ENCODE data around the gene CACFD1.

CACFD1 gene

DNA sequence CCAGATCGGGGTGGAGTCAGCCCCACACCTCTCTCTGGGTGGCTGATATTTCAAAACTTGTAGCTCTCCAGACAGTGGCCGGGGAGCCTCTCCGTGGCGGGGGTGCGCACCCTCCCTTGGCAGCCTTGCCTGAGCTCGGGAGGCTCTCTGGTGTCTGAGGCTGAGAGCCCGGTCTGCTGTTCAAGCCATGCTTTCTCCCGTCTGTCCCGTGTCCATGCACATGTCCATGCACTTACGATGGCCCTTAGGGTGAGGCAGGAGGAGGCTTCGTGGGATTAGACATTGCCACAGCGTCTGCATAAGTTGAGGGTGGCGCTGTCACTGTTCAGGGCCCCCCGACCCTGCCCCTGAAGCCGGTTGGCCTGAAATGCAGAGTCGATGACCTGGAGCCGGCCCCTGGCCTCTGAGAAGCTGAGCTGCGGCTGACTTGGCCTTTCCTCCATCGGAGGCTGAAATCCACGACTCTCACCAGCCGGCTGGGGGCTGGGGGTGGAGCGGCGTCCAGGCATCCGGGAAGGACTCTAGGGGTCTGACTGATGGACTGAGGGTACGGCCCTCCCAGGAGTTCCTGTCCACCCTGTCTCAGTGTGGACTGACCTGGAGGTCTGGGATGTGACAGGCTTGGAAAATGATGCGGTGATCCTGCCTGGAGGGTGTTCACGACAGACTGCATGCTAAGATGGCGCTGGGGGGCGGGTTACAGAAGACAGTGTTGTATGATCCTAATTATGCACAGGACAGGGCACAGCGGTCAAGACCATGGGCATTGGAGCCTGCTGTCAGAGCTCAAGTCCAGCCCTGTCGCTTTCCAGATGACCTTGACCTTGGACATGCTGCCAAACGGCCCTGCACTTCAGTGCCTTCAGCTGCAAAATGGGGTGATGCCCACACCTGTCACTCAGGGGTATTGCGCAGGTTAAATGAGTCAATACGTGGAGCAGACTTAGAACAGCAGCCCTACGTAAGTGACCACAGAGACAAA lies 37.4 kb downstream of the CACFD1 start:
- in situ Hi-C loops (cut with MboI; ENCODE audit: low sequenced_read_pairs): no loop called here

GRCh38 chr9:133499132-133499891 lies 39.5 kb downstream of the CACFD1 start:
- in situ Hi-C loops (cut with MboI; ENCODE audit: low sequenced_read_pairs): no loop called here

DNA sequence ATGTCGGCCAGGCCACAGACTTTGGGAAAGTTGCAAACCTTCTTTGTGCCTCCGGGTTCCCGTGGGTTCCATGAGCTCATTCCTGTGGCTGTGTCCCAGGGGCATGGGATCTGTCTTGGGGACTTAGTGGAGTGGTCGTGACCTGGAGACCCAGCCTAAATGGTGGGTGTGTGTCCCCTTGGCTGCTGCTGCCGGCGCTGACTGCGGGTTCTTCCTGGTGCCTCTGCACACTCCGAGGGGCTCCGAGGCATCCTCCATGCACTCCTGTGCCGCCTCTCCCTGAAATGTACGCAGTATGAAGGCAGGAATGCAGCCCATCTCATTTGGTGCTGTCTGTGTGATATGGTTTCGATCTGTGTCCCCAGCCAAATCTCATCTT lies 40.1 kb downstream of the CACFD1 start:
- in situ Hi-C loops (cut with MboI; ENCODE audit: low sequenced_read_pairs): no loop called here

- in situ Hi-C loops (cut with MboI; ENCODE audit: low sequenced_read_pairs): no loop called here
Measured at GRCh38 chr9:133502112-133502511, 42.3 kb downstream of the CACFD1 start.

DNA sequence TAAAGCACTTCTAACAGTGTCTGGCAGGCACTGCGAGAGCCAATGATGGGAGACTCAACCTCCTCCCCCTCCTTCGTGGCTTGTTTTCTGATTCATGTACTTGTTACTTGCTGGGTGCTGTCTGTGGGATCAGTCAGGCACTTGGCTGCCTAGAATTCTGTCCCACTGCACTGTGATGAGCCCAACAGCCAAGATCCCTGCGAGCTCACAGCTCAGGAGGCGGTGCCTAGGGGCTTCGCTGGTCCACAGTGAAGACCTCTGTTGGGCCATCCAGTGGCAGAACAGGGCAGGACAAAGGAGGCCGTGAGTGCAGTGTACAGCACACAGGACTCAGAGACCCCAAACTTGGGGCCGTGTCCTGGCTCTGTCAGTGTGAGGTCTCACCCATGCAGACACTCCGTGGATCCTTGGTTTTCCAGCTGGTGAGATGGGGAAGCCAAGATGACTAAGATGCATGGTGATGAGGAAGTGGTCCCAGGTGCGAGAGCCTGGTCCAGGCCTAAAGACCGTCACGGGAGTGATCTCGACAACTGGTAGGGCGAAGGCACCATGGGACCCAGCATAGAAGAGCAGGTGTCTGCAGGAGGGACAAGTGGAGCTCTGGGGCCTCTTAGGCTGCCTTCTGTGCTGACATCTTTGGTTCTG lies 45.5 kb downstream of the CACFD1 start:
- in situ Hi-C loops (cut with MboI; ENCODE audit: low sequenced_read_pairs): no loop called here

GRCh38 chr9:133505901-133506652 lies 46.3 kb downstream of the CACFD1 start:
- in situ Hi-C loops (cut with MboI; ENCODE audit: low sequenced_read_pairs): no loop called here

- in situ Hi-C loops (cut with MboI; ENCODE audit: low sequenced_read_pairs): no loop called here
Measured at GRCh38 chr9:133506653-133507038, 46.9 kb downstream of the CACFD1 start.

- in situ Hi-C loops (cut with MboI; ENCODE audit: low sequenced_read_pairs): no loop called here
Measured at GRCh38 chr9:133507246-133507965, 47.6 kb downstream of the CACFD1 start.

DNA sequence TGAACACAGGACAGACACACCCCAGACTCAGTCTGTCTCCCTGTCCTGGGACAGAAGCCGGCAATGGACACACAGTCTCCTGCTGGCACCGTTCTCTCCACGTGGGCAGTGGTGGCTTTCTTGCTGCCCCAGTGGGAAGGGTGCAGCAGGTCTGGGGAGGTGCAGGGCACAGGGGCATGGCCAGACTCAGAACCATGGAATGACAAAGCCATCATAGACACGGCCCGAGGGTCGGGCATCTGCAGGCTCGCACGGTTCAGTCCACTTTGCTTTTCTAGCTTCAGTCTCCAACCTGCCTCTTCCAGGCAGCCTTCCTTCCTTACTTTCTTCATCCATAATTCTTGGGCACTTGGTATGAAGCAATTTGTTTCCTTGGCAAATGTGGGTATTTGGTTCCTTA lies 48.3 kb downstream of the CACFD1 start:
- in situ Hi-C loops (cut with MboI; ENCODE audit: low sequenced_read_pairs): no loop called here

DNA sequence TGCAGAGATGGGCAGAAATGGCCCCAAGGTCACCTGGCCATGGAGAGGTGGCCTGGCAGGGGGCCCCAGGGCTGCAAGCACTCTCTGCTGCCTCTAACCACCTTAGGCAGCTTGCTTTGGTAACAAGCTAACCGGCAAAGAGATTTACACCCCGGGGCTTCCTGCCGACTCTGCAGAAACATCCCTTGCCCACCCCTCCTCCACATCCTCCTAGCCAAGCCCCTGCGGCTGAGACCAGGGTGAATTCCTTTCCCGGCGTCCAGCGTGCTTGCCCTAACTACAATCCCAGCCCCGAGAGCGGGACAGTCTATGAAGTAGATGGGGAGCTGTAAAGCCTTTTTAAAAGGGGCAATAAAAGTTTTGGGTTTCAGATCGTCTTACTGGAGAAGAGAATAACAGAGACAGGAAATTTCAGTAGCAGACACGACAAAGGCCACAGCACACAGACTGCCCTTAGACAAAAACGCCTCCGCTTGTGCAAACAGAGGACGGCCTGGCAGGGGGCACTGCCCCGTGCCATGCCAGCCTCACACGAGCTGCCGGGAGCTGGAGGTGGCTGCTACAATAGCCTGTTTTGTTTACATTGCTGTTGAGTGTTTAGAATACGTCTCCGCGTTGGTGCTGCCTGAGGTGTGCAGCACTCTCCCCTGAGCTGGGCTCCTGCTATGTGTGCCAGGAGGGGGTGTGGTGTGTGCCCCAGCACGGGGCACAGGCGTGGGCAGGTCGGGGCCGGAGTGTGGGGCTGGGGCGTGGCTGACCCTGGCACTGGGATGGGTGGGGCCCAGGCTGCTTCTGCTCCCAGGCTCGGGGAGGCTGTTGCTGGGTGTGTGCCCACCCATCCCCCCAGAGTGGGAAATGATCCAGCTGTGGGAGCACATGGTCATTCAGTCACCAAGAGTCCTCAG lies 49.7 kb downstream of the CACFD1 start:
- in situ Hi-C loops (cut with MboI; ENCODE audit: low sequenced_read_pairs): no loop called here

GRCh38 chr9:133510926-133511505 lies 51.2 kb downstream of the CACFD1 start:
- in situ Hi-C loops (cut with MboI; ENCODE audit: low sequenced_read_pairs): no loop called here

GRCh38 chr9:133511607-133512006 lies 51.8 kb downstream of the CACFD1 start:
- in situ Hi-C loops (cut with MboI; ENCODE audit: low sequenced_read_pairs): no loop called here

DNA sequence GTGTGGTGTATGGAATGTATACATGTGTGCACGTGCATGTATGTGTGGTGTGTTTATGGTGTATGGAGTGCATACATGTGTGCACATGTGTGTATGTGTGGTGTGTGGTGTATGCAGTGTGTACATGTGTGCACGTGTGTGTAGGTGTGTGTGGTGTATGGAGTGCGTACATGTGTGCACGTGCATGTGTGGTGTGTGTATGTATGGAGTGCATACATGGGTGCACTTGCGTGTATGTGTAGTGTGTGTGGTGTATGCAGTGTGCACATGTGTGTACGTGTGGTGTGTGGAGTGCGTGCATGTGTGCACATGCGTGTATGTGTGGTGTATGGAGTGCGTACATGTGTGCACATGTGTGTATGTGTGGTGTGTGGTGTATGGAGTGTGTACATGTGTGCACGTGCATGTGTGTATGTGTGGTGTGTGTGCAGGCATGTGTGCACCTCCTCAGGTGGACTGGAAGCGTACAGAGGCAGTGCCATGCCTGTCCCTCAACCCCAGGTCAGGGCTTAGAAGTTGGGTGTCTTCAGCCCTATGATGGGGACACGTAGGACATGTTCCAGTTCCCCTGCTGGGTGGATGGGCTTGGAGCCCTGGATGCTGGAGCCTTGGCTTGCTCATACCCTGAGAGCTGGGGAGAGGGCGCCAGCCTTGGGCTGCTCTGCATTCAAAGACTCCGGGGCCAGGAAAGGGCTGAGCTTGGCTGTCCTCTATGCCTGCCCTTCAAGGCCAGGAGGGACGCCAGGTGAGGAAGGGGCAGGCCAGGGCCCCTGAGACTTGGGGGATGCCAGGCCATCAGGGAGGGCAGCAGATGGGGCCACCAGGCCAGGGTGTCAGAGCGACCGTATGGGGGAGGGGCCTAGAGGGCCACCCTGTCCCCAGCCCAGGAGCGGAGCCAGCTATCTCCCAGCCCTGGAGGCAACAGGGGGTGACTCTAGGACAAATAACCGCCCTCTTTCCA lies 52.8 kb downstream of the CACFD1 start:
- in situ Hi-C loops (cut with MboI; ENCODE audit: low sequenced_read_pairs): no loop called here

GRCh38 chr9:133513214-133514100 lies 53.7 kb downstream of the CACFD1 start:
- in situ Hi-C loops (cut with MboI; ENCODE audit: low sequenced_read_pairs): no loop called here

- in situ Hi-C loops (cut with MboI; ENCODE audit: low sequenced_read_pairs): no loop called here
Measured at GRCh38 chr9:133514460-133515239, 54.9 kb downstream of the CACFD1 start.

- in situ Hi-C loops (cut with MboI; ENCODE audit: low sequenced_read_pairs): no loop called here
Measured at GRCh38 chr9:133515240-133515610, 55.4 kb downstream of the CACFD1 start.
